Measurements from ENCODE around the gene L1CAM. TPM values are rescaled to one million over a fixed set of nuclear protein-coding genes. Genes with fewer than 3 reads are reported as not detected.

Gene L1CAM
- total RNA-seq, 2 donors from 2014 or later = 6.3 to 7.0 TPM

GRCh38 chrX:153861733-153862310 lies 24.2 kb downstream of the L1CAM start:
- Histone ChIP-seq H3K36me3 (no peaks in the 10 kb centered on the region), H3K9me3 (no peaks in the 10 kb centered on the region), H3K4me1 (no peaks in the 10 kb centered on the region), H3K27me3 (no peaks in the 10 kb centered on the region), H3K4me3 (no peak overlapping the region), H3K27ac (no peak overlapping the region)
- no peak for DNase-seq (ENCODE audit: low spot score)
- no peak for TF ChIP-seq CTCF (IDR thresholded peaks at IDR 0.05)

GRCh38 chrX:153861151-153861550 lies 24.8 kb downstream of the L1CAM start:
- Histone ChIP-seq H3K4me3 (no peak overlapping the region), H3K27ac (no peak overlapping the region), H3K9me3 (no peaks in the 10 kb centered on the region), H3K36me3 (no peaks in the 10 kb centered on the region), H3K4me1 (no peaks in the 10 kb centered on the region), H3K27me3 (no peaks in the 10 kb centered on the region)
- DNase-seq (ENCODE audit: low spot score) = no peak
- no peak for TF ChIP-seq CTCF (IDR thresholded peaks at IDR 0.05)

GRCh38 chrX:153857348-153857903 lies 28.5 kb downstream of the L1CAM start:
- H3K9me3 ChIP-seq = no peaks in the 10 kb centered on the region
- H3K36me3 ChIP-seq = no peaks in the 10 kb centered on the region
- no peak overlapping the region for H3K4me3 ChIP-seq
- no peaks in the 10 kb centered on the region for H3K27me3 ChIP-seq
- no peak for TF ChIP-seq CTCF (IDR thresholded peaks at IDR 0.05)
- H3K27ac ChIP-seq = no peak overlapping the region
- H3K4me1 ChIP-seq = no peaks in the 10 kb centered on the region
- no peak for DNase-seq (ENCODE audit: low spot score)

GRCh38 chrX:153854702-153855101 lies 31.3 kb downstream of the L1CAM start:
- no peak for TF ChIP-seq CTCF (IDR thresholded peaks at IDR 0.05)
- Histone ChIP-seq H3K4me3 (no peak overlapping the region), H3K27ac (no peak overlapping the region), H3K27me3 (no peaks in the 10 kb centered on the region), H3K4me1 (no peaks in the 10 kb centered on the region), H3K36me3 (no peaks in the 10 kb centered on the region), H3K9me3 (no peaks in the 10 kb centered on the region)
- no peak for DNase-seq (ENCODE audit: low spot score)

GRCh38 chrX:153853902-153854267 lies 32.1 kb downstream of the L1CAM start:
- no peak overlapping the region for H3K4me3 ChIP-seq
- H3K36me3 ChIP-seq = no peaks in the 10 kb centered on the region
- H3K9me3 ChIP-seq = no peaks in the 10 kb centered on the region
- H3K27me3 ChIP-seq = no peaks in the 10 kb centered on the region
- DNase-seq (ENCODE audit: low spot score) = no peak
- no peak for TF ChIP-seq CTCF (IDR thresholded peaks at IDR 0.05)
- no peak overlapping the region for H3K27ac ChIP-seq
- no peaks in the 10 kb centered on the region for H3K4me1 ChIP-seq
